ENCODE data around the gene TNS3. TPM values are rescaled to one million over a fixed set of nuclear protein-coding genes. Genes with fewer than 3 reads are reported as not detected.

Gene TNS3
- total and polyA plus RNA-seq, 10 of the 15 experiments (the other 5 are each of a cell fraction or from before 2014, with no cell fraction given) = 0.27 to 2.7 (median 0.79) TPM

DNA sequence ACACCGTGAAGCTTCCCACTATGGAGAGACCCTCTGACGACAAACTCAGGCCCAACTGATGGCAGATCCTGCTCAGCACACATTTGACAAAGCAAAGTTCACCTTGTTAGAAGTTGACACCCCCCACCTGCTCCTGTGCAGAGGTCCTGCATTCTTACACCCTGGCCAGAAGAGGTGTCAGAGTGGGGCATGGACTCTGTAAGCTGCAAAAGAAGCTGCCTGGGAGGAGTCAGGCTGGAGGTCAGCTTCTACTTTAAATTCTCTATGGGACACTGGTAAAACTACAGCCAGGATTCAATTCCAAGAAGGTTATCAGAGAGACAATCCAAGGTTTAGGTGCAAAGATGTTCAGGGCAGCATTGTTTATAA is 20.0 kb upstream of the TNS3 start (continued):
- TF ChIP-seq, protein P1, sequence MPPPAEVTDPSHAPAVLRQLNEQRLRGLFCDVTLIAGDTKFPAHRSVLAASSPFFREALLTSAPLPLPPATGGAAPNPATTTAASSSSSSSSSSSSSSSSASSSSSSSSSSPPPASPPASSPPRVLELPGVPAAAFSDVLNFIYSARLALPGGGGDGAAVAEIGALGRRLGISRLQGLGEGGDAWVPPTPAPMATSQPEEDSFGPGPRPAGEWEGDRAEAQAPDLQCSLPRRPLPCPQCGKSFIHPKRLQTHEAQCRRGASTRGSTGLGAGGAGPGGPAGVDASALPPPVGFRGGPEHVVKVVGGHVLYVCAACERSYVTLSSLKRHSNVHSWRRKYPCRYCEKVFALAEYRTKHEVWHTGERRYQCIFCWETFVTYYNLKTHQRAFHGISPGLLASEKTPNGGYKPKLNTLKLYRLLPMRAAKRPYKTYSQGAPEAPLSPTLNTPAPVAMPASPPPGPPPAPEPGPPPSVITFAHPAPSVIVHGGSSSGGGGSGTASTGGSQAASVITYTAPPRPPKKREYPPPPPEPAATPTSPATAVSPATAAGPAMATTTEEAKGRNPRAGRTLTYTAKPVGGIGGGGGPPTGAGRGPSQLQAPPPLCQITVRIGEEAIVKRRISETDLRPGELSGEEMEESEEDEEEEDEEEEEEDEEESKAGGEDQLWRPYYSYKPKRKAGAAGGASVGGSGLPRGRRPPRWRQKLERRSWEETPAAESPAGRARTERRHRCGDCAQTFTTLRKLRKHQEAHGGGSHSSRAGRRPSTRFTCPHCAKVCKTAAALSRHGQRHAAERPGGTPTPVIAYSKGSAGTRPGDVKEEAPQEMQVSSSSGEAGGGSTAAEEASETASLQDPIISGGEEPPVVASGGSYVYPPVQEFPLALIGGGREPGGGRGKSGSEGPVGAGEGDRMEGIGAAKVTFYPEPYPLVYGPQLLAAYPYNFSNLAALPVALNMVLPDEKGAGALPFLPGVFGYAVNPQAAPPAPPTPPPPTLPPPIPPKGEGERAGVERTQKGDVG (CRISPR knock-in tag; IDR thresholded peaks at IDR 0.05) = no peak
- TF ChIP-seq SIN3A (IDR thresholded peaks at IDR 0.05; ENCODE audit: low read depth, low read length) (no peak), HDAC2 (IDR thresholded peaks at IDR 0.05) (no peak), RELA (IDR thresholded peaks at IDR 0.05; ENCODE audit: borderline replicate concordance, partially characterized antibody) (no peak)

DNA sequence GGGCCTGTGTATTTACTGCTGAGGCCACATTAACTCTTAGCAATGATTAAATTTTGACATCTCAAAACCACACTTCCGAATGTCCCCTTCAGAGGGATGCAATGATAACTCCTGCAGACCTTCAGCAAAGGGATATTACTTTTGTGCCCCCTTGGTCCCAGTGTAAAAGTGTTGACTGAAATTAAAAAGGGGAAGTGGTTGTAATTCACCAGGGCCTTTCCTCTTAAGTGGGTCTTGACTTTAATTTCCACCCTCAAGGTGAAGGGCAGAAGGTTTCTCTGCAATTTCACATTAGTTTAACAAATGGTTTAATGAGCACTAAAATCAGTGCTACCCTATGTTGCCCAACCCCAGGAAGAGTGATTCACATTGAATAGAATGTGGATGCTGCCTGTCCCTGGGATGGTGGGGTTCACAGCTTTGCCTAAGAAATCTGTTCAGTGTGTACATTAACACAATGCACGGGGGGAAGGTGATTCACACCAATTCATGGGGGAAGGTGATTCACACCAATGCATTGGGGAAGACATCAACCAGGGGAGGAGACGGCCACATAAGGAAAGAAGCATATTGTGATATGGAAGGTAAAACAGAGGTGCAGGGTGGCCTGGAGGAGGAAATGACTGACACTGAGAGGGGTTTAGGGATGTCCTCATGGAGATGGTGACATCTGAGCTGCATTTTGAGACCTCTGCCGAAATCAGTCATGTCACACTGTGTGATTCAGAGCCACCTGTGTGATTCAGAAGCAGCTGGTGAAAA is 19.4 kb upstream of the TNS3 start:
- ATAC-seq (peak; percentile 78), FAIRE-seq (no peak)

More for the DNA sequence above, 19.4 kb upstream of the TNS3 start:
- Histone ChIP-seq H3K4me2 (ENCODE audit: control insufficient read depth, insufficient read depth) (peak overlapping the region; percentile 47), H3K9me3 (replicated peaks; ENCODE audit: control insufficient read depth, insufficient read depth, low read length) (peaks cover 7% of the 10 kb centered on the region; the same call in 2 of the 3 replicates), H3K27ac (ENCODE audit: control insufficient read depth, insufficient read depth) (no peak overlapping the region), H3K79me2 (ENCODE audit: control insufficient read depth, insufficient read depth, low read length) (no peaks in the 10 kb centered on the region), H3K4me1 (ENCODE audit: control insufficient read depth, insufficient read depth, low read length) (peaks cover 16% of the 10 kb centered on the region), H4K20me1 (ENCODE audit: control insufficient read depth, insufficient read depth) (no peaks in the 10 kb centered on the region), H3K36me3 (ENCODE audit: control insufficient read depth in 2 of 2, insufficient read depth in 2 of 2, low read length in 1 of 2) (no peaks in the 10 kb centered on the region), H2AFZ (ENCODE audit: control insufficient read depth, low read depth, low read length) (no peak overlapping the region), H3K9ac (ENCODE audit: control insufficient read depth, insufficient read depth, low read length) (no peak overlapping the region), H3K4me3 (peak overlapping the region; percentile 5; the same call in 1 of the 2 replicates), H3K27me3 (replicated peaks in 1 of 2; ENCODE audit: control insufficient read depth in 2 of 2, insufficient read depth in 2 of 2, low read length in 1 of 2) (no peaks in the 10 kb centered on the region)
- ChIA-PET CTCF (no interaction called here), POLR2A (no interaction called here), SMC1A (ENCODE audit: uncharacterized antibody, unreplicated experiment) (no interaction called here), RAD21 (ENCODE audit: unreplicated experiment) (interaction anchor here (0.9 kb wide), 1 partner anchor 335 kb away, joined by 3 read pairs; no protein-coding TSS in a partner anchor)
- DNase-seq (ENCODE audit: low read depth, low spot score) = no peak
- in situ Hi-C loops (cut with MboI) = no loop called here
- intact Hi-C loops (cut with micrococcal nuclease; ENCODE audit: unreplicated experiment) = no loop called here
- TF ChIP-seq CBFB (IDR thresholded peaks at IDR 0.05; ENCODE audit: low read depth) = no peak
- TF ChIP-seq CREB1 (IDR thresholded peaks at IDR 0.05; ENCODE audit: low read depth) = 0 out of 2 replicates have a peak, but pooled peaks have one; percentile 10
- peak; percentile 98 for TF ChIP-seq SPI1 (IDR thresholded peaks at IDR 0.05; ENCODE audit: borderline replicate concordance, insufficient read depth, low read depth, low read length)
- no peak for TF ChIP-seq SMARCA5 (IDR thresholded peaks at IDR 0.05)
- 0 out of 2 replicates have a peak, but pooled peaks have one; percentile 17 for TF ChIP-seq RUNX3 (IDR thresholded peaks at IDR 0.05; ENCODE audit: low read length)
- WGBS (ENCODE audit: insufficient coverage, insufficient replicate concordance, low lambda C conversion rate, missing lambda C conversion rate) = 0% methylated on average over 4 of the region's 4 CpGs
- no TSS peak for BruUV-seq (replicated peaks)

All from GM12878 (cell line).